Activated CD4-positive, alpha-beta memory T cell treated with anti-CD3 and anti-CD28 coated beads, Interleukin-2, amount 10 ng/mL, durations not matched to agents 7 days and 5 days (primary cell): ENCODE data around the gene FOXQ1. TPM values are rescaled to one million over a fixed set of nuclear protein-coding genes. Genes with fewer than 3 reads are reported as not detected.
"Not testable (repeated sequence)": the region's sequence is repeated elsewhere in the genome, so short reads cannot be mapped to it uniquely, and the experiment has no call there.

ENCODE experiments used
- CTCF ChIA-PET: fragments of 350-600 bp; sonication (Branson Sonifier 250); formaldehyde crosslinking; loops from one replicate; lab custom pipeline; 2021; ENCODE audit warnings: antibody characterized with exemption, inconsistent platforms; lab: Charles Lee
- POLR2A ChIA-PET: fragments of 350-600 bp; sonication (Branson Sonifier 250); formaldehyde crosslinking; loops from one replicate; lab custom pipeline; 2021; ENCODE audit warnings: antibody characterized with exemption; lab: Charles Lee
- DNase-seq: peaks from one replicate; pipeline ENCODE4 v3.0.0-alpha.2; 2020
- H3K27ac Mint-ChIP-seq: one replicate; pipeline ENCODE4 v1.8.0; 2021; ENCODE audit warnings: mild to moderate bottlenecking, mixed read lengths
- H3K27me3 Mint-ChIP-seq: one replicate; pipeline ENCODE4 v1.8.0; 2021; ENCODE audit warnings: mixed read lengths
- H3K36me3 Mint-ChIP-seq: one replicate; pipeline ENCODE4 v1.8.0; 2021; ENCODE audit warnings: low read depth, mixed read lengths
- H3K4me1 Mint-ChIP-seq: one replicate; pipeline ENCODE4 v1.8.0; 2021; ENCODE audit warnings: mixed read lengths
- H3K4me3 Mint-ChIP-seq: one replicate; pipeline ENCODE4 v1.8.0; 2021; ENCODE audit warnings: mild to moderate bottlenecking, mixed read lengths
- H3K9me3 Mint-ChIP-seq: one replicate; pipeline ENCODE4 v1.8.0; 2021; ENCODE audit warnings: mixed read lengths
- total RNA-seq, 2 experiments: library from RNA; stranded (reverse); gene quantifications; one replicate each; pipeline ENCODE4 v1.2.3, GENCODE V29; 2021

FOXQ1 gene
- total RNA-seq, 2 experiments from 2014 or later: not detected

GRCh38 chr6:1336246-1336843 is 24.4 kb downstream of the FOXQ1 start:
- DNase-seq: no peak
- H3K27me3 Mint-ChIP-seq: peaks cover 23% of the 10 kb centered on the region
- no peak overlapping the region for H3K4me3 Mint-ChIP-seq
- no peak overlapping the region for H3K27ac Mint-ChIP-seq
- H3K36me3 Mint-ChIP-seq: no peaks in the 10 kb centered on the region
- POLR2A ChIA-PET: no interaction called here
- no peaks in the 10 kb centered on the region for H3K9me3 Mint-ChIP-seq
- H3K4me1 Mint-ChIP-seq: no peaks in the 10 kb centered on the region
- CTCF ChIA-PET: no interaction called here

GRCh38 chr6:1337791-1338190 is 25.9 kb downstream of the FOXQ1 start:
- Mint-ChIP-seq H3K4me1 (no peaks in the 10 kb centered on the region), H3K27ac (no peak overlapping the region), H3K27me3 (peaks cover 29% of the 10 kb centered on the region), H3K4me3 (no peak overlapping the region), H3K36me3 (no peaks in the 10 kb centered on the region), H3K9me3 (no peaks in the 10 kb centered on the region)
- no peak for DNase-seq
- ChIA-PET POLR2A (no interaction called here), CTCF (no interaction called here)

GRCh38 chr6:1346101-1346500 is 34.2 kb downstream of the FOXQ1 start:
- DNase-seq: no peak
- Mint-ChIP-seq H3K27me3 (peaks cover 33% of the 10 kb centered on the region), H3K9me3 (peaks cover 7% of the 10 kb centered on the region), H3K4me1 (no peaks in the 10 kb centered on the region), H3K4me3 (no peak overlapping the region), H3K36me3 (no peaks in the 10 kb centered on the region), H3K27ac (no peak overlapping the region)
- POLR2A ChIA-PET: no interaction called here
- CTCF ChIA-PET: no interaction called here

- no peak overlapping the region for H3K27ac Mint-ChIP-seq
- H3K4me1 Mint-ChIP-seq: no peaks in the 10 kb centered on the region
- CTCF ChIA-PET: no interaction called here
- H3K4me3 Mint-ChIP-seq: no peak overlapping the region
- POLR2A ChIA-PET: interaction anchor here (0.6 kb wide), 1 partner anchor 50 kb away, joined by 4 read pairs; no protein-coding TSS in a partner anchor
- peaks cover 30% of the 10 kb centered on the region for H3K27me3 Mint-ChIP-seq
- peaks cover 10% of the 10 kb centered on the region for H3K9me3 Mint-ChIP-seq
- DNase-seq: no peak
- H3K36me3 Mint-ChIP-seq: no peaks in the 10 kb centered on the region
These were observed 34.7 kb downstream of the FOXQ1 start for GRCh38 chr6:1346558-1347091.

- Mint-ChIP-seq H3K9me3 (peaks cover 10% of the 10 kb centered on the region), H3K4me1 (no peaks in the 10 kb centered on the region), H3K27me3 (peaks cover 27% of the 10 kb centered on the region), H3K36me3 (no peaks in the 10 kb centered on the region), H3K27ac (no peak overlapping the region), H3K4me3 (no peak overlapping the region)
- CTCF ChIA-PET: no interaction called here
- no peak for DNase-seq
- POLR2A ChIA-PET: interaction anchor here (0.6 kb wide), 1 partner anchor 50 kb away, joined by 4 read pairs; no protein-coding TSS in a partner anchor
These were observed 35.3 kb downstream of the FOXQ1 start for GRCh38 chr6:1347161-1347560.

- Mint-ChIP-seq H3K4me1 (no peaks in the 10 kb centered on the region), H3K4me3 (no peak overlapping the region), H3K9me3 (peaks cover 10% of the 10 kb centered on the region), H3K36me3 (no peaks in the 10 kb centered on the region), H3K27me3 (peaks cover 25% of the 10 kb centered on the region), H3K27ac (no peak overlapping the region)
- no peak for DNase-seq
- CTCF ChIA-PET: no interaction called here
- POLR2A ChIA-PET: no interaction called here
These were observed 36.8 kb downstream of the FOXQ1 start for GRCh38 chr6:1348675-1349074.

- H3K4me1 Mint-ChIP-seq: no peaks in the 10 kb centered on the region
- no peak overlapping the region for H3K27ac Mint-ChIP-seq
- DNase-seq: no peak
- ChIA-PET POLR2A (no interaction called here), CTCF (no interaction called here)
- H3K4me3 Mint-ChIP-seq: no peak overlapping the region
- peaks cover 27% of the 10 kb centered on the region for H3K27me3 Mint-ChIP-seq
- H3K36me3 Mint-ChIP-seq: no peaks in the 10 kb centered on the region
- H3K9me3 Mint-ChIP-seq: peaks cover 5% of the 10 kb centered on the region
These were observed 37.8 kb downstream of the FOXQ1 start for GRCh38 chr6:1349655-1350054.

GRCh38 chr6:1351381-1352008 is 39.6 kb downstream of the FOXQ1 start:
- POLR2A ChIA-PET: no interaction called here
- H3K27ac Mint-ChIP-seq: no peak overlapping the region

GRCh38 chr6:1355068-1355467 is 43.2 kb downstream of the FOXQ1 start:
- H3K4me1 Mint-ChIP-seq, H3K27ac Mint-ChIP-seq, DNase-seq, H3K9me3 Mint-ChIP-seq, H3K36me3 Mint-ChIP-seq, H3K4me3 Mint-ChIP-seq, POLR2A ChIA-PET: not testable (repeated sequence)
- CTCF ChIA-PET: interaction anchor here (0.8 kb wide), 1 partner anchor 42 kb away, joined by 3 read pairs; no protein-coding TSS in a partner anchor
- peaks cover 32% of the 10 kb centered on the region for H3K27me3 Mint-ChIP-seq

More at GRCh38 chr6:1351381-1352008, 39.6 kb downstream of the FOXQ1 start:
- Mint-ChIP-seq H3K36me3 (no peaks in the 10 kb centered on the region), H3K27me3 (peaks cover 26% of the 10 kb centered on the region), H3K9me3 (peaks cover 5% of the 10 kb centered on the region), H3K4me1 (no peaks in the 10 kb centered on the region), H3K4me3 (no peak overlapping the region)
- CTCF ChIA-PET: no interaction called here
- no peak for DNase-seq

- peaks cover 31% of the 10 kb centered on the region for H3K27me3 Mint-ChIP-seq
- H3K4me3 Mint-ChIP-seq, DNase-seq, H3K9me3 Mint-ChIP-seq, H3K4me1 Mint-ChIP-seq, H3K27ac Mint-ChIP-seq, POLR2A ChIA-PET, CTCF ChIA-PET, H3K36me3 Mint-ChIP-seq: not testable (repeated sequence)
These were observed 49.8 kb downstream of the FOXQ1 start for GRCh38 chr6:1361717-1362116.

GRCh38 chr6:1362643-1363042 is 50.7 kb downstream of the FOXQ1 start:
- no peak overlapping the region for H3K4me3 Mint-ChIP-seq
- H3K27ac Mint-ChIP-seq: no peak overlapping the region
- DNase-seq: no peak
- H3K36me3 Mint-ChIP-seq: no peaks in the 10 kb centered on the region
- peaks cover 31% of the 10 kb centered on the region for H3K27me3 Mint-ChIP-seq
- no peaks in the 10 kb centered on the region for H3K4me1 Mint-ChIP-seq
- POLR2A ChIA-PET: no interaction called here
- no peaks in the 10 kb centered on the region for H3K9me3 Mint-ChIP-seq
- CTCF ChIA-PET: interaction anchor here (1.3 kb wide), 1 partner anchor 34 kb away, joined by 3 read pairs; no protein-coding TSS in a partner anchor

- peaks cover 35% of the 10 kb centered on the region for H3K27me3 Mint-ChIP-seq
- DNase-seq: no peak
- H3K4me1 Mint-ChIP-seq: no peaks in the 10 kb centered on the region
- no peak overlapping the region for H3K4me3 Mint-ChIP-seq
- ChIA-PET POLR2A (no interaction called here), CTCF (interaction anchor here (1.3 kb wide), 1 partner anchor 34 kb away, joined by 3 read pairs; no protein-coding TSS in a partner anchor)
- H3K9me3 Mint-ChIP-seq: no peaks in the 10 kb centered on the region
- no peak overlapping the region for H3K27ac Mint-ChIP-seq
- no peaks in the 10 kb centered on the region for H3K36me3 Mint-ChIP-seq
These were observed 51.4 kb downstream of the FOXQ1 start for GRCh38 chr6:1363298-1363697.

GRCh38 chr6:1363729-1364572 is 52.1 kb downstream of the FOXQ1 start:
- H3K27me3 Mint-ChIP-seq: peaks cover 35% of the 10 kb centered on the region
- no peak for DNase-seq
- ChIA-PET CTCF (no interaction called here), POLR2A (no interaction called here)
- H3K9me3 Mint-ChIP-seq: no peaks in the 10 kb centered on the region
- H3K36me3 Mint-ChIP-seq: no peaks in the 10 kb centered on the region
- H3K27ac Mint-ChIP-seq: no peak overlapping the region
- no peaks in the 10 kb centered on the region for H3K4me1 Mint-ChIP-seq
- H3K4me3 Mint-ChIP-seq: no peak overlapping the region
